NB4 (cell line): ENCODE measurements around the gene ZRANB3.

Experiments
- MYC ChIP-seq: IDR thresholded peaks from 2 replicates; pipeline ENCODE4 v1.6.1; 2011; ENCODE audit warnings: low read depth, low read length
- POLR2A ChIP-seq: IDR thresholded peaks from 2 replicates; pipeline ENCODE4 v1.6.1; 2011; ENCODE audit warnings: mild to moderate bottlenecking; ENCODE audit not compliant: insufficient read length; ENCODE audit errors: extremely low read depth
- TF ChIP-seq, protein P1 (sequence below): IDR thresholded peaks from one replicate; pipeline ENCODE4 v1.5.1; 2012; ENCODE audit warnings: low read depth, low read length
- TF ChIP-seq, protein P2 (sequence below): IDR thresholded peaks from 2 replicates; pipeline ENCODE4 v1.6.1; 2011; ENCODE audit warnings: low read depth, low read length

DNA sequence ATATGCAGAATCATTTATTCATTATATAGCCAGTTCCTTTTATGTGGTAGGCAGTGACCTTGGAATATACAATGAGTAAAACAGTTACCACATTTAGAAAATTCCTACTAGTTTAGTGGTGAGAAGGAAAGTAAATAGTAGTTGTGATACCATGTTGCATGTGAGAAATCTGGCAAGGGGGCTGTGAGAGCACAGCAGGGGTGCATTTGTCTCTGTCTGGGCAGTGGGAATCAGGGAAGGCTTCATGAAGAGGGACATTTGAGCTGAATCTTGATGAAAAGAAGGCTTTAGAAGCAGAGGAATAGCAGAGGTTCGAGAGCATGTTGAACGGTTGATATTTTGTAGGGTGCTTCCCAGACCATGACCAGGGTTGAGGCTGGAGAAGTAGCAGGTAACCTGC is 400.3 kb downstream of the ZRANB3 start:
- TF ChIP-seq, protein P1, sequence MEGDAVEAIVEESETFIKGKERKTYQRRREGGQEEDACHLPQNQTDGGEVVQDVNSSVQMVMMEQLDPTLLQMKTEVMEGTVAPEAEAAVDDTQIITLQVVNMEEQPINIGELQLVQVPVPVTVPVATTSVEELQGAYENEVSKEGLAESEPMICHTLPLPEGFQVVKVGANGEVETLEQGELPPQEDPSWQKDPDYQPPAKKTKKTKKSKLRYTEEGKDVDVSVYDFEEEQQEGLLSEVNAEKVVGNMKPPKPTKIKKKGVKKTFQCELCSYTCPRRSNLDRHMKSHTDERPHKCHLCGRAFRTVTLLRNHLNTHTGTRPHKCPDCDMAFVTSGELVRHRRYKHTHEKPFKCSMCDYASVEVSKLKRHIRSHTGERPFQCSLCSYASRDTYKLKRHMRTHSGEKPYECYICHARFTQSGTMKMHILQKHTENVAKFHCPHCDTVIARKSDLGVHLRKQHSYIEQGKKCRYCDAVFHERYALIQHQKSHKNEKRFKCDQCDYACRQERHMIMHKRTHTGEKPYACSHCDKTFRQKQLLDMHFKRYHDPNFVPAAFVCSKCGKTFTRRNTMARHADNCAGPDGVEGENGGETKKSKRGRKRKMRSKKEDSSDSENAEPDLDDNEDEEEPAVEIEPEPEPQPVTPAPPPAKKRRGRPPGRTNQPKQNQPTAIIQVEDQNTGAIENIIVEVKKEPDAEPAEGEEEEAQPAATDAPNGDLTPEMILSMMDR, result no peak
- TF ChIP-seq POLR2A, result no peak
- TF ChIP-seq, protein P2, sequence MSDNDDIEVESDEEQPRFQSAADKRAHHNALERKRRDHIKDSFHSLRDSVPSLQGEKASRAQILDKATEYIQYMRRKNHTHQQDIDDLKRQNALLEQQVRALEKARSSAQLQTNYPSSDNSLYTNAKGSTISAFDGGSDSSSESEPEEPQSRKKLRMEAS, result no peak
- no peak for TF ChIP-seq MYC
